Heart left ventricle (tissue), 13 donors: ENCODE data around the gene SMCR8.

Experiments
- CTCF ChIP-seq, 12 donors: fragments of 200-600 bp; sonication (generic) in 4 of 12; IDR thresholded peaks; one replicate each; pipeline versions ENCODE4 v1.5.0 to v1.8.0; 2018 to 2022; ENCODE audit warnings: antibody characterized with exemption in 12 of 12, mild to moderate bottlenecking in 5 of 12
- POLR2A ChIP-seq, 2 donors: fragments of 450-650 bp; IDR thresholded peaks; one replicate each; pipeline ENCODE4 v1.6.1; 2017; ENCODE audit warnings: antibody characterized with exemption in 2 of 2, mild to moderate bottlenecking in 2 of 2, moderate library complexity in 2 of 2
- donor health status: ischemic (EF 13 %, LVEDD 7.1; RV severe dilation, severe dysfunction).
- donor health status: DM: no; HTN: yes; CAD: no.
- donor health status: DM: no; HTN: no; CAD: no.
- donor health status: ischemic (EF 25% LVEDD 6.9; RV normal size, moderate dysfunction).
- donor health status: ischemic (EF 25% LVEDD 5.7; RV mildly dilated, moderate dysfunction).
- donor health status: ischemic (EF 35%, LVEDD 5.7; RV mildly dilated, moderate dysfunction).
- donor health status: nonischemic (EF 11% LVEDD 7.7; RV severe dilation, severe dysfunction).
- donor health status: DM: yes; HTN: yes; CAD: no.
- donor health status: PGD.
- donor health status: ischemic (EF 29% LVEDD 5.4; RV normal size, mild dysfunction).
- donor health status: nonischemic (EF 23%, LVEDD 6.1; RV moderate dilation, normal function).

- no peak for TF ChIP-seq POLR2A (IDR thresholded peaks at IDR 0.05)
- no peak for TF ChIP-seq CTCF (IDR thresholded peaks at IDR 0.05)
Observed at GRCh38 chr17:18361837-18362697, 47.0 kb downstream of the SMCR8 start.
